Activated CD4-positive, alpha-beta T cell treated with anti-CD3 and anti-CD28 coated beads for 4 hours (primary cell): ENCODE data around the gene AAMDC.

Source experiments
- DNase-seq, 2 donors: peaks; one replicate each; pipeline ENCODE4 v3.0.0-alpha.2; 2020

AAMDC gene

GRCh38 chr11:77820565-77821348 lies at the start of gene AAMDC, which contains the start of gene RSF1:
TSS of gene AAMDC (plus strand) at chr11:77821144. CDS start at chr11:77842497, 21,353 bp downstream.
TSS of gene RSF1 (minus strand) at chr11:77820722. CDS start at chr11:77820714, 8 bp downstream.
- DNase-seq = peak; percentile 97 to 98

GRCh38 chr11:77775936-77776335 lies 45.0 kb upstream of the AAMDC start:
- no peak for DNase-seq

GRCh38 chr11:77776455-77776854 lies 44.5 kb upstream of the AAMDC start:
- DNase-seq = no peak

GRCh38 chr11:77778118-77778517 lies 42.8 kb upstream of the AAMDC start:
- DNase-seq = no peak

GRCh38 chr11:77778549-77778948 lies 42.4 kb upstream of the AAMDC start:
- no peak for DNase-seq

GRCh38 chr11:77779935-77780334 lies 41.0 kb upstream of the AAMDC start:
- no peak for DNase-seq

GRCh38 chr11:77783025-77783424 lies 37.9 kb upstream of the AAMDC start:
- DNase-seq = no peak

GRCh38 chr11:77784572-77784971 lies 36.4 kb upstream of the AAMDC start:
- DNase-seq = no peak

- no peak for DNase-seq
Observed at GRCh38 chr11:77789061-77789730, 31.7 kb upstream of the AAMDC start.

GRCh38 chr11:77789731-77790476 lies 31.0 kb upstream of the AAMDC start:
- DNase-seq = no peak

- no peak for DNase-seq
Observed at GRCh38 chr11:77791301-77791700, 29.6 kb upstream of the AAMDC start.

- DNase-seq = no peak
Observed at GRCh38 chr11:77793972-77794371, 27.0 kb upstream of the AAMDC start.

- DNase-seq = no peak
Observed at GRCh38 chr11:77799338-77799737, 21.6 kb upstream of the AAMDC start.

GRCh38 chr11:77800449-77800848 lies 20.5 kb upstream of the AAMDC start:
- no peak for DNase-seq

GRCh38 chr11:77801477-77801876 lies 19.5 kb upstream of the AAMDC start:
- no peak for DNase-seq

GRCh38 chr11:77806415-77806814 lies 14.5 kb upstream of the AAMDC start:
- no peak for DNase-seq

- DNase-seq = no peak
Observed at GRCh38 chr11:77806993-77807392, 14.0 kb upstream of the AAMDC start.

GRCh38 chr11:77813256-77813655 lies 7.7 kb upstream of the AAMDC start:
- DNase-seq = no peak

- DNase-seq = no peak
Observed at GRCh38 chr11:77814848-77815247, 6.1 kb upstream of the AAMDC start.

GRCh38 chr11:77815459-77815858 lies 5.5 kb upstream of the AAMDC start:
- DNase-seq = no peak

- peak; percentile 80 for DNase-seq
Observed at GRCh38 chr11:77819411-77819920, 1.5 kb upstream of the AAMDC start.

GRCh38 chr11:77819921-77820564 lies 901 bp upstream of the AAMDC start:
- DNase-seq = peak; percentile 24 to 35

GRCh38 chr11:77821349-77821851 lies 456 bp downstream of the AAMDC start:
- DNase-seq = peak; percentile 8
